GM12878 (cell line): Measurements from ENCODE around the gene HS3ST1. TPM values are rescaled to one million over a fixed set of nuclear protein-coding genes. Genes with fewer than 3 reads are reported as not detected.

ENCODE experiments used
- ATAC-seq: fragments of 200-7000 bp; cut with Tn5 transposase; 3 replicates; pipeline ENCODE4 v1.9.1; 2020; ENCODE audit warnings: mild to moderate bottlenecking, moderate library complexity
- BruUV-seq: library from RNA; stranded (reverse); fragments of 400-500 nt; replicated peaks from 2 replicates; lab custom pipeline; 2021; lab: Mats Ljungman, UMichigan
- CTCF ChIA-PET: fragments of 300-600 bp; sonication (Branson Sonifier 250); formaldehyde crosslinking; extraction: SDS; loops from one replicate; lab custom pipeline; 2021; ENCODE audit warnings: inconsistent platforms; lab: Yijun Ruan, JAX
- POLR2A ChIA-PET: fragments of 350-600 bp; formaldehyde crosslinking; extraction: SDS; loops from one replicate; lab custom pipeline; 2021; ENCODE audit warnings: inconsistent platforms; lab: Charles Lee
- RAD21 ChIA-PET: fragments of 300-600 bp; sonication (Branson Sonifier 250); formaldehyde crosslinking; loops from one replicate; lab custom pipeline; 2023; ENCODE audit warnings: antibody characterized with exemption; ENCODE audit not compliant: unreplicated experiment; lab: Charles Lee
- SMC1A ChIA-PET: fragments of 300-600 bp; sonication (Branson Sonifier 250); formaldehyde crosslinking; loops from one replicate; lab custom pipeline; 2023; ENCODE audit not compliant: unreplicated experiment, uncharacterized antibody; lab: Charles Lee
- DNase-seq: peaks from one replicate; pipeline ENCODE4 v3.0.0-alpha.2; 2011; ENCODE audit warnings: low read depth, low spot score
- FAIRE-seq: peaks from 3 replicates; lab custom pipeline; 2011; peaks lifted over from hg19 to GRCh38; lab: Jason Lieb, UNC
- H2AFZ ChIP-seq: 2 replicates; pipeline ENCODE4 v1.6.0; 2011; ENCODE audit warnings: low read depth, low read length, control low read depth; ENCODE audit not compliant: control insufficient read depth
- H3K27ac ChIP-seq: 2 replicates; pipeline ENCODE4 v1.5.1; 2011; ENCODE audit warnings: control low read depth; ENCODE audit not compliant: control insufficient read depth, insufficient read depth
- H3K27me3 ChIP-seq, 2 experiments: replicated peaks in 1 of 2; 2 replicates each; pipeline versions ENCODE4 v1.6.0 to v1.6.1; 2011; ENCODE audit warnings: low read length in 1 of 2; ENCODE audit not compliant: control insufficient read depth in 2 of 2, insufficient read depth in 2 of 2
- H3K36me3 ChIP-seq, 2 experiments: 2 replicates each; pipeline ENCODE4 v1.5.1; 2011; ENCODE audit warnings: low read length in 1 of 2; ENCODE audit not compliant: control insufficient read depth in 2 of 2, insufficient read depth in 2 of 2
- H3K4me1 ChIP-seq: 2 replicates; pipeline ENCODE4 v1.6.1; 2011; ENCODE audit warnings: mild to moderate bottlenecking, low read length, moderate library complexity, mixed read lengths; ENCODE audit not compliant: control insufficient read depth, insufficient read depth
- H3K4me2 ChIP-seq: 2 replicates; pipeline ENCODE4 v1.6.0; 2011; ENCODE audit warnings: control low read depth; ENCODE audit not compliant: control insufficient read depth, insufficient read depth
- H3K4me3 ChIP-seq: fragments of 200-600 bp; sonication (generic); 2 replicates; pipeline ENCODE4 v1.5.1; 2016
- H3K79me2 ChIP-seq: 2 replicates; pipeline ENCODE4 v1.6.0; 2011; ENCODE audit warnings: low read length; ENCODE audit not compliant: control insufficient read depth, insufficient read depth
- H3K9ac ChIP-seq: 2 replicates; pipeline ENCODE4 v1.8.0; 2011; ENCODE audit warnings: low read length, control low read depth, mixed read lengths; ENCODE audit not compliant: control insufficient read depth, insufficient read depth
- H3K9me3 ChIP-seq: replicated peaks from 3 replicates; pipeline ENCODE4 v1.5.1; 2011; ENCODE audit warnings: mild to moderate bottlenecking, low read length; ENCODE audit not compliant: control insufficient read depth, insufficient read depth
- H4K20me1 ChIP-seq: 2 replicates; pipeline ENCODE4 v1.6.0; 2011; ENCODE audit not compliant: control insufficient read depth, insufficient read depth
- CHD1 ChIP-seq: IDR thresholded peaks from 2 replicates; pipeline ENCODE4 v1.6.1; 2012; ENCODE audit warnings: low read depth, low read length, improper control_type of control experiment
- CHD4 ChIP-seq: fragments of 200-600 bp; sonication (generic); IDR thresholded peaks from 2 replicates; pipeline ENCODE4 v1.6.1; 2016; ENCODE audit warnings: mild to moderate bottlenecking
- IRF4 ChIP-seq: IDR thresholded peaks from 2 replicates; pipeline ENCODE4 v1.6.1; 2011; ENCODE audit warnings: low read depth, low read length
- KAT2A ChIP-seq: conservative IDR thresholded peaks from 2 replicates; pipeline ENCODE4 v1.6.1; 2011; ENCODE audit warnings: low read depth, low read length; ENCODE audit not compliant: control insufficient read depth
- NFYA ChIP-seq: IDR thresholded peaks from 2 replicates; pipeline ENCODE4 v1.6.1; 2011; ENCODE audit warnings: low read depth, mild to moderate bottlenecking, low read length, improper control_type of control experiment, borderline replicate concordance
- NFYB ChIP-seq: IDR thresholded peaks from 2 replicates; pipeline ENCODE4 v1.6.1; 2011; ENCODE audit warnings: low read depth, mild to moderate bottlenecking, low read length, improper control_type of control experiment, moderate library complexity; ENCODE audit not compliant: insufficient read depth
- RCOR1 ChIP-seq: conservative IDR thresholded peaks from 2 replicates; pipeline ENCODE4 v1.6.1; 2012; ENCODE audit warnings: low read depth, low read length, improper control_type of control experiment
- SMAD1 ChIP-seq: fragments of 450-650 bp; IDR thresholded peaks from 2 replicates; pipeline ENCODE4 v1.6.1; 2018; ENCODE audit warnings: mild to moderate bottlenecking, low read depth; ENCODE audit not compliant: partially characterized antibody
- SRF ChIP-seq, 2 experiments: IDR thresholded peaks; 2 replicates each; pipeline ENCODE4 v1.6.1; 2011; ENCODE audit warnings: low read depth in 2 of 2, low read length in 2 of 2, mild to moderate bottlenecking in 1 of 2, moderate library complexity in 1 of 2
- YBX1 ChIP-seq: fragments of 450-650 bp; IDR thresholded peaks from 2 replicates; pipeline ENCODE4 v1.6.1; 2016; ENCODE audit warnings: antibody characterized with exemption
- ZNF217 ChIP-seq: fragments of 450-650 bp; IDR thresholded peaks from 2 replicates; pipeline ENCODE4 v1.6.1; 2017; ENCODE audit warnings: antibody characterized with exemption, mild to moderate bottlenecking
- WGBS: methylation state at CpG from one replicate; pipeline ENCODE4 v1.1.6; 2016; ENCODE audit warnings: low lambda C conversion rate; ENCODE audit not compliant: insufficient replicate concordance, insufficient coverage; ENCODE audit errors: missing lambda C conversion rate; 5-methylcytosine and 5-hydroxymethylcytosine counted together
- in situ Hi-C: fragments of 300-500 bp; cut with MboI; formaldehyde crosslinking; loops from 9 replicates; pipeline ENCODE4 v1.14.3; 2018; ENCODE audit warnings: mixed read lengths
- intact Hi-C: fragments of 100-400 bp; cut with micrococcal nuclease; formaldehyde crosslinking; loops from one replicate; pipeline ENCODE4 v1.14.2; 2022; ENCODE audit not compliant: unreplicated experiment
- polyA plus RNA-seq, 11 experiments: library from polyadenylated mRNA; depleted of rRNA in 4 of 11; unstranded in 6 of 11; stranded (reverse) in 5 of 11; fragments of >200 nt; fragmentation: Nextera tagmentation in 4 of 11; fragmentation: Illumina TruSeq in 1 of 11; extraction: Ambion mirVana in 4 of 11; extraction: Trizol in 1 of 11; gene quantifications; 1 replicate in 1 of 11; 2 replicates in 10 of 11; pipeline versions ENCODE4 v1.2.1 to v1.2.3, GENCODE V29; 2011 to 2016; ENCODE audit warnings: inconsistent platforms in 2 of 11, missing spikeins in 2 of 11, low read depth in 1 of 11
- total RNA-seq, 4 experiments: library from RNA; depleted of rRNA in 3 of 4; stranded (reverse); fragments of >200 nt in 3 of 4; fragmentation: Illumina TruSeq in 1 of 4; extraction: Trizol in 1 of 4; gene quantifications; 2 replicates each; pipeline versions ENCODE4 v1.2.1 to v1.2.3, GENCODE V29; 2013 to 2021
- TF ChIP-seq, protein P1 (sequence below): IDR thresholded peaks from 2 replicates; pipeline ENCODE4 v1.6.1; 2012; ENCODE audit warnings: improper control_type of control experiment, low read depth, low read length; ENCODE audit not compliant: insufficient replicate concordance

The HS3ST1 gene
- total and polyA plus RNA-seq, 10 of the 15 experiments (the other 5 are each of a cell fraction or from before 2014, with no cell fraction given): 0.03 to 0.65 (median 0.13) TPM

DNA sequence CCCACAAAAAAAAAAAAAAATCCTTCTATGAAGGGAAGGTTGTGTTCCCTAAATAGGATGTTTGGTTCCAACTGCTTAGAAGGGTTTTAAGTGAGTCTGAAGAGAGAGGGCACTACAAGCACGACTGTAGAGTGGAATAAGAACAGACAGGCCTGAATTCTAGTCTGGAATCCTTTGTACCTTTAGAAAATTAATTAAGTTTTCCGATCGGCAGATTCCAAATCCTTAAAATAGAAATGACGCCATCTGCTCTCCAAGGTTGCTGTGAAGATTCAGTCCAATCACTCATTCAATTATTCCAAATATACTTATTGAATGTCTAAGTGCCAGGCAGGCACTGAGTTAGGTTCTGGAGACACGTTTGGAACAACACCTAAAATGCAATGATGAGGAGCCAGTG lies 3.8 kb downstream of the HS3ST1 start:
- SMC1A ChIA-PET: interaction anchor here (0.9 to 2.5 kb wide), 9 partner anchors 11 to 1208 kb away, joined by 3 to 27 read pairs (median 3); no protein-coding TSS in a partner anchor

More for the DNA sequence above, 3.8 kb downstream of the HS3ST1 start:
- Histone ChIP-seq H3K36me3 (no peaks in the 10 kb centered on the region), H3K9ac (no peak overlapping the region), H3K4me3 (no peak overlapping the region), H3K27me3 (peaks cover 2 to 8% of the 10 kb centered on the region in 2 experiments), H3K27ac (no peak overlapping the region), H3K79me2 (no peaks in the 10 kb centered on the region), H3K4me1 (peaks cover 2% of the 10 kb centered on the region; the same call in 1 of the 2 replicates), H3K4me2 (no peak overlapping the region), H3K9me3 (no peaks in the 10 kb centered on the region), H2AFZ (no peak overlapping the region), H4K20me1 (no peaks in the 10 kb centered on the region)
- no TSS peak for BruUV-seq
- CTCF ChIA-PET: interaction anchor here (0.7 to 2.4 kb wide), 16 partner anchors 10 to 870 kb away, joined by 3 to 24 read pairs (median 4); no protein-coding TSS in a partner anchor
- 48% methylated on average over 5 of the region's 5 CpGs for WGBS
- no peak for DNase-seq
- in situ Hi-C loops (loop anchor here (5.0 kb wide), 1 partner anchor 843 kb away; no protein-coding TSS in a partner anchor), intact Hi-C loops (loop anchor here (1.0 to 10.0 kb wide), 8 partner anchors 83 to 1268 kb away; partner anchors contain the start of gene ZNF518B)
- no peak for TF ChIP-seq ZNF217
- TF ChIP-seq NFYA: no peak
- no peak for TF ChIP-seq KAT2A
- TF ChIP-seq YBX1: no peak
- TF ChIP-seq SMAD1: no peak
- TF ChIP-seq CHD1: no peak
- TF ChIP-seq SRF (IDR thresholded peaks at IDR 0.05; ENCODE audit: low read depth in 2 of 2, low read length in 2 of 2): no peak
- TF ChIP-seq RCOR1: no peak
- no peak for TF ChIP-seq NFYB
- TF ChIP-seq, protein P1, sequence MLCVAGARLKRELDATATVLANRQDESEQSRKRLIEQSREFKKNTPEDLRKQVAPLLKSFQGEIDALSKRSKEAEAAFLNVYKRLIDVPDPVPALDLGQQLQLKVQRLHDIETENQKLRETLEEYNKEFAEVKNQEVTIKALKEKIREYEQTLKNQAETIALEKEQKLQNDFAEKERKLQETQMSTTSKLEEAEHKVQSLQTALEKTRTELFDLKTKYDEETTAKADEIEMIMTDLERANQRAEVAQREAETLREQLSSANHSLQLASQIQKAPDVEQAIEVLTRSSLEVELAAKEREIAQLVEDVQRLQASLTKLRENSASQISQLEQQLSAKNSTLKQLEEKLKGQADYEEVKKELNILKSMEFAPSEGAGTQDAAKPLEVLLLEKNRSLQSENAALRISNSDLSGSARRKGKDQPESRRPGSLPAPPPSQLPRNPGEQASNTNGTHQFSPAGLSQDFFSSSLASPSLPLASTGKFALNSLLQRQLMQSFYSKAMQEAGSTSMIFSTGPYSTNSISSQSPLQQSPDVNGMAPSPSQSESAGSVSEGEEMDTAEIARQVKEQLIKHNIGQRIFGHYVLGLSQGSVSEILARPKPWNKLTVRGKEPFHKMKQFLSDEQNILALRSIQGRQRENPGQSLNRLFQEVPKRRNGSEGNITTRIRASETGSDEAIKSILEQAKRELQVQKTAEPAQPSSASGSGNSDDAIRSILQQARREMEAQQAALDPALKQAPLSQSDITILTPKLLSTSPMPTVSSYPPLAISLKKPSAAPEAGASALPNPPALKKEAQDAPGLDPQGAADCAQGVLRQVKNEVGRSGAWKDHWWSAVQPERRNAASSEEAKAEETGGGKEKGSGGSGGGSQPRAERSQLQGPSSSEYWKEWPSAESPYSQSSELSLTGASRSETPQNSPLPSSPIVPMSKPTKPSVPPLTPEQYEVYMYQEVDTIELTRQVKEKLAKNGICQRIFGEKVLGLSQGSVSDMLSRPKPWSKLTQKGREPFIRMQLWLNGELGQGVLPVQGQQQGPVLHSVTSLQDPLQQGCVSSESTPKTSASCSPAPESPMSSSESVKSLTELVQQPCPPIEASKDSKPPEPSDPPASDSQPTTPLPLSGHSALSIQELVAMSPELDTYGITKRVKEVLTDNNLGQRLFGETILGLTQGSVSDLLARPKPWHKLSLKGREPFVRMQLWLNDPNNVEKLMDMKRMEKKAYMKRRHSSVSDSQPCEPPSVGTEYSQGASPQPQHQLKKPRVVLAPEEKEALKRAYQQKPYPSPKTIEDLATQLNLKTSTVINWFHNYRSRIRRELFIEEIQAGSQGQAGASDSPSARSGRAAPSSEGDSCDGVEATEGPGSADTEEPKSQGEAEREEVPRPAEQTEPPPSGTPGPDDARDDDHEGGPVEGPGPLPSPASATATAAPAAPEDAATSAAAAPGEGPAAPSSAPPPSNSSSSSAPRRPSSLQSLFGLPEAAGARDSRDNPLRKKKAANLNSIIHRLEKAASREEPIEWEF: no peak
- TF ChIP-seq CHD4: no peak
- no peak for TF ChIP-seq IRF4
- RAD21 ChIA-PET: interaction anchor here (1.0 to 1.8 kb wide), 5 partner anchors 198 to 844 kb away, joined by 3 to 7 read pairs (median 3); no protein-coding TSS in a partner anchor
- POLR2A ChIA-PET: no interaction called here
- FAIRE-seq: no peak
- no peak for ATAC-seq
